H9 (cell line): Measurements from ENCODE around the gene SELENOI. TPM values are rescaled to one million over a fixed set of nuclear protein-coding genes. Genes with fewer than 3 reads are reported as not detected.

Experiments used
- DNase-seq: peaks from one replicate; pipeline ENCODE4 v3.0.0-alpha.2; 2017
- H2AFZ ChIP-seq: one replicate; pipeline ENCODE4 v1.6.1; 2013; ENCODE audit warnings: mild to moderate bottlenecking, low read length, control low read depth, moderate library complexity
- H2AK5ac ChIP-seq: 2 replicates; pipeline ENCODE4 v1.6.1; 2013; ENCODE audit warnings: low read length, control low read depth, mixed read lengths; ENCODE audit not compliant: insufficient read length
- H2BK120ac ChIP-seq: one replicate; pipeline ENCODE4 v1.6.1; 2013; ENCODE audit warnings: low read depth, mild to moderate bottlenecking, low read length, control low read depth, inconsistent platforms; ENCODE audit not compliant: poor library complexity, severe bottlenecking
- H2BK12ac ChIP-seq: 2 replicates; pipeline ENCODE4 v1.6.1; 2013; ENCODE audit warnings: low read length, control low read depth, mixed read lengths, low read depth; ENCODE audit not compliant: insufficient read length
- H2BK15ac ChIP-seq: 2 replicates; pipeline ENCODE4 v1.6.1; 2013; ENCODE audit warnings: low read depth, low read length, control low read depth
- H2BK20ac ChIP-seq: one replicate; pipeline ENCODE4 v1.6.1; 2013; ENCODE audit warnings: low read depth, mild to moderate bottlenecking, low read length, control low read depth, inconsistent platforms; ENCODE audit not compliant: poor library complexity, severe bottlenecking
- H2BK5ac ChIP-seq: 2 replicates; pipeline ENCODE4 v1.6.1; 2013; ENCODE audit warnings: low read length, control low read depth, mixed read lengths; ENCODE audit not compliant: insufficient read length
- H3K14ac ChIP-seq: 2 replicates; pipeline ENCODE4 v1.6.1; 2013; ENCODE audit warnings: low read length, control low read depth; ENCODE audit not compliant: insufficient read depth
- H3K18ac ChIP-seq: 2 replicates; pipeline ENCODE4 v1.6.1; 2013; ENCODE audit warnings: low read depth, mild to moderate bottlenecking, mixed read lengths, low read length, control low read depth; ENCODE audit not compliant: insufficient read length
- H3K23ac ChIP-seq: 2 replicates; pipeline ENCODE4 v1.6.1; 2013; ENCODE audit warnings: low read length, control low read depth, mixed read lengths, low read depth; ENCODE audit not compliant: insufficient read length
- H3K23me2 ChIP-seq: 2 replicates; pipeline ENCODE4 v1.6.1; 2013; ENCODE audit warnings: low read depth, mild to moderate bottlenecking, mixed read lengths, low read length, control low read depth; ENCODE audit not compliant: insufficient read length, poor library complexity, severe bottlenecking
- H3K27ac ChIP-seq: 2 replicates; pipeline ENCODE4 v1.5.1; 2013; ENCODE audit warnings: low read length, control low read depth, mixed read lengths, low read depth; ENCODE audit not compliant: insufficient read length
- H3K27me3 ChIP-seq: 2 replicates; pipeline ENCODE4 v1.6.1; 2013; ENCODE audit warnings: low read length, control low read depth, inconsistent platforms; ENCODE audit not compliant: insufficient read depth
- H3K4ac ChIP-seq: 2 replicates; pipeline ENCODE4 v1.6.1; 2013; ENCODE audit warnings: low read depth, mild to moderate bottlenecking, control low read depth, inconsistent platforms, low read length, moderate library complexity
- H3K4me1 ChIP-seq: 2 replicates; pipeline ENCODE4 v1.6.1; 2013; ENCODE audit warnings: low read length, control low read depth, inconsistent platforms; ENCODE audit not compliant: insufficient read depth
- H3K4me2 ChIP-seq: 2 replicates; pipeline ENCODE4 v1.6.1; 2013; ENCODE audit warnings: low read length, control low read depth, mixed read lengths; ENCODE audit not compliant: insufficient read length, insufficient read depth
- H3K56ac ChIP-seq: 2 replicates; pipeline ENCODE4 v1.6.1; 2013; ENCODE audit warnings: low read depth, mild to moderate bottlenecking, mixed read lengths, low read length, control low read depth; ENCODE audit not compliant: insufficient read length
- H3K79me1 ChIP-seq: 2 replicates; pipeline ENCODE4 v1.6.1; 2013; ENCODE audit warnings: low read depth, mild to moderate bottlenecking, moderate library complexity, low read length, control low read depth, inconsistent platforms; ENCODE audit not compliant: insufficient read depth, poor library complexity, severe bottlenecking
- H3K79me2 ChIP-seq: 2 replicates; pipeline ENCODE4 v1.6.1; 2013; ENCODE audit warnings: low read length, control low read depth, inconsistent platforms; ENCODE audit not compliant: insufficient read depth
- H3K9ac ChIP-seq: 2 replicates; pipeline ENCODE4 v1.6.1; 2013; ENCODE audit warnings: low read length, control low read depth, mixed read lengths; ENCODE audit not compliant: insufficient read length; ENCODE audit errors: extremely low read depth
- H3K9me3 ChIP-seq: one replicate; pipeline ENCODE4 v1.6.1; 2013; ENCODE audit warnings: low read depth, low read length, inconsistent platforms; ENCODE audit not compliant: control insufficient read depth
- H3T11ph ChIP-seq: one replicate; pipeline ENCODE4 v1.6.1; 2013; ENCODE audit warnings: mild to moderate bottlenecking, low read length, control low read depth, inconsistent platforms
- H4K20me1 ChIP-seq: one replicate; pipeline ENCODE4 v1.6.1; 2013; ENCODE audit not compliant: control insufficient read depth, insufficient read length, insufficient read depth
- H4K5ac ChIP-seq: 2 replicates; pipeline ENCODE4 v1.6.1; 2013; ENCODE audit warnings: low read depth, mild to moderate bottlenecking, mixed read lengths, low read length, control low read depth; ENCODE audit not compliant: insufficient read length
- H4K8ac ChIP-seq: replicated peaks from 2 replicates; pipeline ENCODE4 v1.6.1; 2013; ENCODE audit warnings: low read length, control low read depth, mixed read lengths, low read depth; ENCODE audit not compliant: insufficient read length
- H4K91ac ChIP-seq: 2 replicates; pipeline ENCODE4 v1.6.1; 2013; ENCODE audit warnings: low read depth, mild to moderate bottlenecking, moderate library complexity, mixed read lengths, low read length, control low read depth; ENCODE audit not compliant: insufficient read length
- H3K27ac Mint-ChIP-seq, 3 experiments: 2 replicates in 2 of 3; 3 replicates in 1 of 3; pipeline ENCODE4 v1.8.0; 2020 to 2021; ENCODE audit warnings: mixed read lengths in 3 of 3, mild to moderate bottlenecking in 1 of 3, moderate library complexity in 1 of 3
- H3K27me3 Mint-ChIP-seq: 2 replicates; pipeline ENCODE4 v1.8.0; 2021; ENCODE audit warnings: low read depth, mild to moderate bottlenecking, moderate library complexity, mixed read lengths
- H3K36me3 Mint-ChIP-seq, 3 experiments: 2 replicates in 2 of 3; 3 replicates in 1 of 3; pipeline ENCODE4 v1.8.0; 2020 to 2021; ENCODE audit warnings: low read depth in 3 of 3, mixed read lengths in 3 of 3; ENCODE audit not compliant: insufficient read depth in 1 of 3
- H3K4me1 Mint-ChIP-seq, 2 experiments: 2 replicates each; pipeline ENCODE4 v1.8.0; 2020; ENCODE audit warnings: mixed read lengths in 2 of 2
- H3K4me3 Mint-ChIP-seq, 2 experiments: 2 replicates in 1 of 2; 3 replicates in 1 of 2; pipeline ENCODE4 v1.8.0; 2020 to 2021; ENCODE audit warnings: mild to moderate bottlenecking in 2 of 2, mixed read lengths in 2 of 2, moderate library complexity in 1 of 2
- H3K9me3 Mint-ChIP-seq, 2 experiments: 2 replicates in 1 of 2; 3 replicates in 1 of 2; pipeline ENCODE4 v1.8.0; 2020; ENCODE audit warnings: mild to moderate bottlenecking in 2 of 2, mixed read lengths in 2 of 2, moderate library complexity in 1 of 2
- WGBS: extraction: QIAGEN DNeasy Blood & Tissue Kit; methylation state at CpG from one replicate; pipeline ENCODE4 v1.1.7; 2013; ENCODE audit warnings: missing lambda C conversion rate, low lambda C conversion rate, mixed read lengths; ENCODE audit not compliant: insufficient read length; ENCODE audit errors: extremely low coverage; 5-methylcytosine and 5-hydroxymethylcytosine counted together
- total RNA-seq: library from RNA; stranded (reverse); gene quantifications from 2 replicates; pipeline ENCODE4 v1.2.1, GENCODE V29; 2021
- TF ChIP-seq, protein P1 (sequence below): fragments of 200-600 bp; sonication (generic); conservative IDR thresholded peaks from 3 replicates; pipeline ENCODE4 v1.8.0; 2021; ENCODE audit warnings: antibody characterized with exemption, mild to moderate bottlenecking

SELENOI gene
- total RNA-seq, 1 experiment from 2014 or later = 41.9 TPM

DNA sequence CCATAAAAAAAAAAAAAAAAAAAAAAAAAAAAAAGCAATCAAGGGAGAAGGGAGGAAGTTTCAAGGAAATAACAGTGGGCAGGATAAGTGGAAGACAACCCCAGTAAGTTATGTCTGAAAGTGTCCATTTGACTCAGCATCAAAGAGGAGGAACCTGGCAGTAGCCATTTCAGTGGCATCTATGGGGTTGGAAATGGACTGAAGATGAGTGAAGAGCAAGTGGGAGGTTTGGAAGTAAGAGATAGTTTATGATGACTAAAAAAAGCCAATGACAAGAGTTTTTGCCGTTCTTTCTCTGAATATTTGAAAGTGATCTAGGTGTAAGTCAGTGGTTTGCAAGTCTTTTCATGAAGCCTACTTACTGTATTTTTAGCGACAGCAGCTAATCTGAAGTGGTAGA is 9.2 kb upstream of the SELENOI start:
- Histone ChIP-seq H3K4me1 (no peaks in the 10 kb centered on the region; the same call in 1 of the 2 replicates), H3K14ac (no peak overlapping the region), H3K56ac (no peak overlapping the region), H3K27ac (no peak overlapping the region), H2AFZ (no peak overlapping the region), H3K27me3 (no peaks in the 10 kb centered on the region), H3K4ac (no peak overlapping the region), H2BK15ac (no peak overlapping the region), H2BK20ac (no peak overlapping the region), H3K79me2 (no peaks in the 10 kb centered on the region), H3K23ac (no peak overlapping the region), H2AK5ac (no peak overlapping the region), H4K8ac (no peak overlapping the region), H3K4me2 (no peak overlapping the region), H3K9me3 (no peaks in the 10 kb centered on the region), H2BK12ac (no peak overlapping the region), H4K20me1 (no peaks in the 10 kb centered on the region), H3K79me1 (no peaks in the 10 kb centered on the region), H3T11ph (no peak overlapping the region), H3K9ac (no peak overlapping the region), H4K5ac (no peak overlapping the region), H2BK120ac (no peak overlapping the region), H4K91ac (no peak overlapping the region), H3K23me2 (no peaks in the 10 kb centered on the region), H3K18ac (no peak overlapping the region), H2BK5ac (no peak overlapping the region)
- DNase-seq = no peak
- no CpG with 5 or more reads among the region's 2 CpGs for whole genome bisulfite sequencing
- no peaks in the 10 kb centered on the region for H3K9me3 Mint-ChIP-seq
- no peak overlapping the region for H3K4me3 Mint-ChIP-seq
- no peaks in the 10 kb centered on the region for H3K36me3 Mint-ChIP-seq
- TF ChIP-seq, protein P1, sequence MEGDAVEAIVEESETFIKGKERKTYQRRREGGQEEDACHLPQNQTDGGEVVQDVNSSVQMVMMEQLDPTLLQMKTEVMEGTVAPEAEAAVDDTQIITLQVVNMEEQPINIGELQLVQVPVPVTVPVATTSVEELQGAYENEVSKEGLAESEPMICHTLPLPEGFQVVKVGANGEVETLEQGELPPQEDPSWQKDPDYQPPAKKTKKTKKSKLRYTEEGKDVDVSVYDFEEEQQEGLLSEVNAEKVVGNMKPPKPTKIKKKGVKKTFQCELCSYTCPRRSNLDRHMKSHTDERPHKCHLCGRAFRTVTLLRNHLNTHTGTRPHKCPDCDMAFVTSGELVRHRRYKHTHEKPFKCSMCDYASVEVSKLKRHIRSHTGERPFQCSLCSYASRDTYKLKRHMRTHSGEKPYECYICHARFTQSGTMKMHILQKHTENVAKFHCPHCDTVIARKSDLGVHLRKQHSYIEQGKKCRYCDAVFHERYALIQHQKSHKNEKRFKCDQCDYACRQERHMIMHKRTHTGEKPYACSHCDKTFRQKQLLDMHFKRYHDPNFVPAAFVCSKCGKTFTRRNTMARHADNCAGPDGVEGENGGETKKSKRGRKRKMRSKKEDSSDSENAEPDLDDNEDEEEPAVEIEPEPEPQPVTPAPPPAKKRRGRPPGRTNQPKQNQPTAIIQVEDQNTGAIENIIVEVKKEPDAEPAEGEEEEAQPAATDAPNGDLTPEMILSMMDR = no peak
- no peak overlapping the region; a peak in 2 of 7 replicates for H3K27ac Mint-ChIP-seq
- peaks cover 21 to 25% of the 10 kb centered on the region in 2 experiments for H3K4me1 Mint-ChIP-seq
- no peaks in the 10 kb centered on the region for H3K27me3 Mint-ChIP-seq
